IMR-90 (cell line): ENCODE results near the gene SFTPB.

ENCODE experiments used
- BHLHE40 ChIP-seq: fragments of 150-350 bp; IDR thresholded peaks from 2 replicates; pipeline ENCODE4 v1.6.1; 2016; ENCODE audit warnings: mild to moderate bottlenecking, low read depth, low read length
- CEBPB ChIP-seq: IDR thresholded peaks from 2 replicates; pipeline ENCODE4 v1.6.1; 2012; ENCODE audit warnings: low read depth, low read length, improper control_type of control experiment
- FOS ChIP-seq: fragments of 150-350 bp; IDR thresholded peaks from 2 replicates; pipeline ENCODE4 v1.6.1; 2016; ENCODE audit warnings: low read depth, low read length
- MAZ ChIP-seq: IDR thresholded peaks from 2 replicates; pipeline ENCODE4 v1.6.1; 2012; ENCODE audit warnings: low read depth, mild to moderate bottlenecking, low read length, improper control_type of control experiment, moderate library complexity, borderline replicate concordance
- MXI1 ChIP-seq: IDR thresholded peaks from 2 replicates; pipeline ENCODE4 v1.6.1; 2012; ENCODE audit warnings: low read depth, mild to moderate bottlenecking, low read length, moderate library complexity, borderline replicate concordance
- NFE2L2 ChIP-seq: fragments of 150-350 bp; IDR thresholded peaks from 2 replicates; pipeline ENCODE4 v1.6.1; 2016; ENCODE audit warnings: low read depth, mild to moderate bottlenecking, low read length
- POLR2A ChIP-seq: IDR thresholded peaks from 2 replicates; pipeline ENCODE4 v1.6.1; 2012; ENCODE audit warnings: mild to moderate bottlenecking, low read depth, low read length
- RAD21 ChIP-seq: IDR thresholded peaks from 2 replicates; pipeline ENCODE4 v1.6.1; 2012; ENCODE audit warnings: low read length, improper control_type of control experiment
- RFX5 ChIP-seq: IDR thresholded peaks from 2 replicates; pipeline ENCODE4 v1.8.0; 2012; ENCODE audit warnings: low read depth, mild to moderate bottlenecking, low read length, moderate library complexity
- SMC3 ChIP-seq: fragments of 150-350 bp; IDR thresholded peaks from 2 replicates; pipeline ENCODE4 v1.6.1; 2016; ENCODE audit warnings: low read depth, mild to moderate bottlenecking, antibody characterized with exemption, low read length, moderate library complexity
- TF ChIP-seq, protein P1 (sequence below): conservative IDR thresholded peaks from 2 replicates; pipeline ENCODE4 v1.5.1; 2012; ENCODE audit warnings: mild to moderate bottlenecking, low read depth, low read length, improper control_type of control experiment
- TF ChIP-seq, protein P2 (sequence below): fragments of 150-350 bp; IDR thresholded peaks from 2 replicates; pipeline ENCODE4 v1.6.1; 2017; ENCODE audit warnings: mild to moderate bottlenecking, antibody characterized with exemption, low read length, low read depth

DNA sequence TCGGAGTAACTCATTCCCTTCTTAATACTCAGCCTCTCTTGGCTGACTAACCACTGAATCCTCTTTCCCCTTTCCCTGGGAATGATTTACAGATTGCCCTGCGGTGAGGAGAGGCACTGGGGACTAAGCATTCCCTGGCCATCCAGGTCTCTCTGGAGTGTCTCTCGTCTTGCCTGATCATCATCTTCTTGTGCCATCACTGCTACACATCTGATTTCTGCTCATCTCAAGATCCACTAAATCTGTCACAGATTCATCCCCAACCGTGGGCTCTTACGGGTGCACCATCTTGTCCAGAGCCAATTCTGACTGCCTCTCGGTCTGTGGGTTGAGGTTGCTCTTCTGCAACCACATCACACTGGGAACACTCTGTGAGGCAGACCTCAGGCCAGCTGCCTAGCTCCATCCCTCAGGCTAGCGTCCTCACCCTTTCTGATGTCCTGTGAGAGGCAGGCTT, 12.0 kb downstream of the SFTPB start:
- TF ChIP-seq, protein P1, sequence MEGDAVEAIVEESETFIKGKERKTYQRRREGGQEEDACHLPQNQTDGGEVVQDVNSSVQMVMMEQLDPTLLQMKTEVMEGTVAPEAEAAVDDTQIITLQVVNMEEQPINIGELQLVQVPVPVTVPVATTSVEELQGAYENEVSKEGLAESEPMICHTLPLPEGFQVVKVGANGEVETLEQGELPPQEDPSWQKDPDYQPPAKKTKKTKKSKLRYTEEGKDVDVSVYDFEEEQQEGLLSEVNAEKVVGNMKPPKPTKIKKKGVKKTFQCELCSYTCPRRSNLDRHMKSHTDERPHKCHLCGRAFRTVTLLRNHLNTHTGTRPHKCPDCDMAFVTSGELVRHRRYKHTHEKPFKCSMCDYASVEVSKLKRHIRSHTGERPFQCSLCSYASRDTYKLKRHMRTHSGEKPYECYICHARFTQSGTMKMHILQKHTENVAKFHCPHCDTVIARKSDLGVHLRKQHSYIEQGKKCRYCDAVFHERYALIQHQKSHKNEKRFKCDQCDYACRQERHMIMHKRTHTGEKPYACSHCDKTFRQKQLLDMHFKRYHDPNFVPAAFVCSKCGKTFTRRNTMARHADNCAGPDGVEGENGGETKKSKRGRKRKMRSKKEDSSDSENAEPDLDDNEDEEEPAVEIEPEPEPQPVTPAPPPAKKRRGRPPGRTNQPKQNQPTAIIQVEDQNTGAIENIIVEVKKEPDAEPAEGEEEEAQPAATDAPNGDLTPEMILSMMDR: no peak
- TF ChIP-seq POLR2A: no peak
- TF ChIP-seq, protein P2, sequence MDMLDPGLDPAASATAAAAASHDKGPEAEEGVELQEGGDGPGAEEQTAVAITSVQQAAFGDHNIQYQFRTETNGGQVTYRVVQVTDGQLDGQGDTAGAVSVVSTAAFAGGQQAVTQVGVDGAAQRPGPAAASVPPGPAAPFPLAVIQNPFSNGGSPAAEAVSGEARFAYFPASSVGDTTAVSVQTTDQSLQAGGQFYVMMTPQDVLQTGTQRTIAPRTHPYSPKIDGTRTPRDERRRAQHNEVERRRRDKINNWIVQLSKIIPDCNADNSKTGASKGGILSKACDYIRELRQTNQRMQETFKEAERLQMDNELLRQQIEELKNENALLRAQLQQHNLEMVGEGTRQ: no peak
- TF ChIP-seq FOS: no peak
- TF ChIP-seq MAZ: no peak
- TF ChIP-seq MXI1: no peak
- no peak for TF ChIP-seq RAD21
- no peak for TF ChIP-seq CEBPB
- no peak for TF ChIP-seq BHLHE40
- TF ChIP-seq NFE2L2: no peak
- TF ChIP-seq SMC3: no peak
- no peak for TF ChIP-seq RFX5
